Pancreas (tissue), 10 donors: ENCODE data around the gene USP38. TPM values are rescaled to one million over a fixed set of nuclear protein-coding genes. Genes with fewer than 3 reads are reported as not detected.
"Not testable (repeated sequence)": the region's sequence is repeated elsewhere in the genome, so short reads cannot be mapped to it uniquely, and the experiment has no call there.

Source experiments
- ATAC-seq, 4 donors: fragments of 200-7000 bp; cut with Tn5 transposase; one replicate each; pipeline versions ENCODE4 v1.8.0 to v1.9.1; 2020; ENCODE audit warnings: mild to moderate bottlenecking in 4 of 4, moderate library complexity in 4 of 4
- DNase-seq, 6 donors: peaks; one replicate each; pipeline ENCODE4 v3.0.0-alpha.2; 2020
- FAIRE-seq: peaks from 2 replicates; lab custom pipeline; 2012; peaks lifted over from hg19 to GRCh38; lab: Jason Lieb, UNC
- H3K27ac ChIP-seq, 4 donors: fragments of 200-600 bp; sonication (generic); 1 replicate in 3 of 4; 2 replicates in 1 of 4; pipeline versions ENCODE4 v1.5.0 to v1.8.0; 2020
- H3K27me3 ChIP-seq, 4 donors: fragments of 200-600 bp; one replicate each; pipeline ENCODE4 v1.8.0; 2021
- H3K36me3 ChIP-seq, 3 donors: fragments of 200-600 bp; sonication (generic) in 1 of 3; one replicate each; pipeline versions ENCODE4 v1.5.0 to v1.8.0; 2020 to 2021
- H3K4me1 ChIP-seq, 3 donors: fragments of 200-600 bp; one replicate each; pipeline ENCODE4 v1.8.0; 2021
- H3K4me3 ChIP-seq, 4 donors: fragments of 200-600 bp; sonication (generic) in 2 of 4; one replicate each; pipeline versions ENCODE4 v1.5.0 to v1.8.0; 2020 to 2021
- H3K9me3 ChIP-seq, 4 donors: fragments of 200-600 bp; one replicate each; pipeline ENCODE4 v1.8.0; 2021
- CTCF ChIP-seq, 4 donors: fragments of 200-600 bp; sonication (generic) in 3 of 4; IDR thresholded peaks; one replicate each; pipeline versions ENCODE4 v1.5.0 to v1.8.0; 2021; ENCODE audit warnings: antibody characterized with exemption in 4 of 4
- WGBS, 2 donors: extraction: QIAGEN DNeasy Blood & Tissue Kit; methylation state at CpG; one replicate each; pipeline ENCODE4 v1.1.7; 2013; 5-methylcytosine and 5-hydroxymethylcytosine counted together
- intact Hi-C, 3 donors: fragments of 100-400 bp; cut with DNase I; formaldehyde crosslinking; loops; one replicate each; pipeline versions ENCODE4 v1.11.1 to v1.14.2; 2022
- polyA plus RNA-seq, 2 donors: library from polyadenylated mRNA; stranded (reverse); fragments of 200-250 nt; gene quantifications; one replicate each; pipeline ENCODE4 v1.2.3, GENCODE V29; 2013
- total RNA-seq, 6 donors: library from RNA; stranded (reverse); fragmentation: NEBNext Ultra II Directional in 4 of 6; extraction: Animal tissue kit (Norgen Biotek cat#: 25700) in 4 of 6; gene quantifications; one replicate each; pipeline versions ENCODE4 v1.2.1 to v1.2.4, GENCODE V29; 2021 to 2023
- donor health status: healthy with polysubstance abuse.
- donor health status: DM: no; HTN: no; CAD: no; lungs with moderate emphysema.
- donor health status: DM: no; HTN: no; CAD: no.
- donor health status: control.
- donor health status: control.
- donor health status: Bipolar disorder and iron deficiency.
- donor health status: DM: yes; HTN: yes; CAD: no.
- donor health status: DM: no; HTN: no; CAD: no.
- donor health status: DM: no; HTN: no; CAD: no.
- donor health status: DM: yes; HTN: yes; CAD: no.

The USP38 gene
- total and polyA plus RNA-seq, 8 donors, result 2.4 to 13.6 (median 8.8) TPM

DNA sequence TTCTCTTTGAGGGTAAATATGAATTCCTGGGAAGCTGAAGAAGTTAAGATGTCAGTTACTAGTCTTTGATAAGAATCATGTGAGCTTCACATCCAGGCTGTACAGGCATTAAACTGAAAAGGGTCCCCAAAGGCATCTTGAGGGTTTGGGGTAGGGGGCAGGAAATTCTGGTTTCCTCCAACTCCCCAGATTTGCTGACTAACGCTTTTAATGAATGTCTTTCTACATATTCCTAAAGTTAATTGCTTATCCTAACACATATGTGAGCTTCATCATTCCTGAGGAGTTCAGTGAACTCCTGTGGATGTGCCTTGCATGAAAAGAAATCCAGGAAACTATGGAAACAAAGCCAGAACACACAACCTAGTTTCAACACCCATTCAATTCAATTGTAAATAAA lies 78.1 kb downstream of the USP38 start:
- intact Hi-C loops, result no loop called here
- WGBS, 2 donors, result 29 to 43% methylated on average over 1 of the region's 1 CpG
- ATAC-seq, result no peak
- FAIRE-seq, result no peak
- H3K36me3 ChIP-seq, result no peaks in the 10 kb centered on the region
- no peaks in the 10 kb centered on the region for H3K9me3 ChIP-seq
- no peaks in the 10 kb centered on the region for H3K4me1 ChIP-seq
- no peak overlapping the region for H3K4me3 ChIP-seq
- no peak overlapping the region for H3K27ac ChIP-seq
- TF ChIP-seq CTCF (IDR thresholded peaks at IDR 0.05), result no peak
- DNase-seq, result no peak
- H3K27me3 ChIP-seq, result no peaks in the 10 kb centered on the region

DNA sequence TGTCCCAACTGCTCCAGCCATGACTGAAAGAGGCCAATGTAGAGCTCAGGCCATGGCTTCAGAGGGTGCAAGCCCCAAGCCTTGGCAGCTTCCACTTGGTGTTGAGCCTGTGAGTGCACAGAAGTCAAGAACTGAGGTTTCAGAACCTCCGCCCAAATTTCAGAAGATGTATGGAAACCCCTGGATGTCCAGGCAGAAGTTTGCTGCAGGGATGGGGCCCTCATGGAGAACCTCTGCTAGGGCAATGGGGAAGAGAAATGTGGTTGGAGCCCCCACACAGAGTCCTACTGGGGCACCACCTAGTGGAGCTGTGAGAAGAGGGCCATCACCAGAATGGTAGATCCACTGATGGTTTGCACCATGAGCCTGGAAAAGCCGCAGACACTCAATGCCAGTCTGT lies 83.0 kb downstream of the USP38 start:
- H3K36me3 ChIP-seq, H3K4me3 ChIP-seq, FAIRE-seq, ATAC-seq, DNase-seq, H3K4me1 ChIP-seq, H3K9me3 ChIP-seq, H3K27me3 ChIP-seq, intact Hi-C loops, H3K27ac ChIP-seq: not testable (repeated sequence)
- WGBS, 2 donors, result 95 to 97% methylated on average over 2 of the region's 2 CpGs

- Histone ChIP-seq H3K4me1 (no peaks in the 10 kb centered on the region), H3K4me3 (no peak overlapping the region), H3K36me3 (no peaks in the 10 kb centered on the region), H3K27ac (no peak overlapping the region), H3K9me3 (no peaks in the 10 kb centered on the region), H3K27me3 (no peaks in the 10 kb centered on the region)
- ATAC-seq (no peak), DNase-seq (no peak), FAIRE-seq (no peak)
- WGBS, 2 donors, result 90 to 91% methylated on average over 2 of the region's 2 CpGs
- intact Hi-C loops, result no loop called here
- no peak for TF ChIP-seq CTCF (IDR thresholded peaks at IDR 0.05)
Observed at GRCh38 chr4:143270256-143270838, 85.6 kb downstream of the USP38 start.

Other genes with a start within 250 kb of the USP38 start
- 10 to 100 TPM in 4 of 6 donors, 1 to 10 TPM in 2; 5.8 to 21.2 (median 10.1) TPM for gene GAB1, start 152.0 kb downstream of the USP38 start, total RNA-seq
- gene GAB1, start 152.0 kb downstream of the USP38 start, polyA plus RNA-seq, result 1 to 10 TPM; 3.0 to 3.3 TPM